Measurements from ENCODE around the gene FAR2. TPM values are rescaled to one million over a fixed set of nuclear protein-coding genes. Genes with fewer than 3 reads are reported as not detected.

FAR2 gene
- total RNA-seq, 4 donors from 2014 or later = 0.38 to 8.2 (median 2.6) TPM

GRCh38 chr12:29269706-29270408 lies 120.8 kb downstream of the FAR2 start:
- TF ChIP-seq CTCF (IDR thresholded peaks at IDR 0.05) (no peak), POLR2A (IDR thresholded peaks at IDR 0.05) (no peak)
- 78 to 88% methylated on average over 5 of the region's 5 CpGs for WGBS, 2 donors
- intact Hi-C loops (cut with DNase I) = no loop called here
- peaks cover 0 to 6% (median 0%) of the 10 kb centered on the region in 3 donors for H3K36me3 ChIP-seq
- no peaks in the 10 kb centered on the region for H3K4me1 ChIP-seq
- no peak overlapping the region for H3K27ac ChIP-seq
- no peak for DNase-seq
- no peak overlapping the region for H3K4me3 ChIP-seq
- H3K27me3 ChIP-seq = no peaks in the 10 kb centered on the region
- H3K9me3 ChIP-seq = no peaks in the 10 kb centered on the region

GRCh38 chr12:29270446-29270845 lies 121.4 kb downstream of the FAR2 start:
- H3K27ac ChIP-seq = no peak overlapping the region
- intact Hi-C loops (cut with DNase I) = no loop called here
- H3K9me3 ChIP-seq = no peaks in the 10 kb centered on the region
- H3K4me3 ChIP-seq = no peak overlapping the region
- peaks cover 0 to 6% (median 0%) of the 10 kb centered on the region in 3 donors for H3K36me3 ChIP-seq
- DNase-seq = no peak
- 85 to 90% methylated on average over 4 to 5 of the region's 5 CpGs for WGBS, 2 donors
- no peaks in the 10 kb centered on the region for H3K27me3 ChIP-seq
- TF ChIP-seq CTCF (IDR thresholded peaks at IDR 0.05) (no peak), POLR2A (IDR thresholded peaks at IDR 0.05) (no peak)
- H3K4me1 ChIP-seq = no peaks in the 10 kb centered on the region

GRCh38 chr12:29273178-29273843 lies 124.2 kb downstream of the FAR2 start:
- no peak for TF ChIP-seq POLR2A (IDR thresholded peaks at IDR 0.05)
- TF ChIP-seq CTCF (IDR thresholded peaks at IDR 0.05) = no peak
- H3K36me3 ChIP-seq = peaks cover 0 to 6% (median 0%) of the 10 kb centered on the region in 3 donors
- WGBS, 2 donors = 100% methylated on average over 1 of the region's 7 CpGs
- H3K9me3 ChIP-seq = no peaks in the 10 kb centered on the region
- H3K4me3 ChIP-seq = no peak overlapping the region
- intact Hi-C loops (cut with DNase I) = no loop called here
- H3K27ac ChIP-seq = no peak overlapping the region
- no peak for DNase-seq
- H3K27me3 ChIP-seq = no peaks in the 10 kb centered on the region
- no peaks in the 10 kb centered on the region for H3K4me1 ChIP-seq

- intact Hi-C loops (cut with DNase I) = no loop called here
- 88 to 94% methylated on average over 3 of the region's 3 CpGs for WGBS, 2 donors
- DNase-seq = no peak
- no peaks in the 10 kb centered on the region for H3K27me3 ChIP-seq
- H3K4me1 ChIP-seq = no peaks in the 10 kb centered on the region
- TF ChIP-seq CTCF (IDR thresholded peaks at IDR 0.05) (no peak), POLR2A (IDR thresholded peaks at IDR 0.05) (no peak)
- no peaks in the 10 kb centered on the region for H3K9me3 ChIP-seq
- H3K4me3 ChIP-seq = no peak overlapping the region
- peaks cover 0 to 6% (median 0%) of the 10 kb centered on the region in 3 donors for H3K36me3 ChIP-seq
- H3K27ac ChIP-seq = no peak overlapping the region
These were observed 126.8 kb downstream of the FAR2 start for GRCh38 chr12:29275834-29276233.

- WGBS, 2 donors = 82 to 92% methylated on average over 3 to 4 of the region's 4 CpGs
- no peaks in the 10 kb centered on the region for H3K27me3 ChIP-seq
- no peak for DNase-seq
- peaks cover 0 to 6% (median 0%) of the 10 kb centered on the region in 3 donors for H3K36me3 ChIP-seq
- intact Hi-C loops (cut with DNase I) = no loop called here
- H3K4me3 ChIP-seq = no peak overlapping the region
- H3K27ac ChIP-seq = no peak overlapping the region
- H3K4me1 ChIP-seq = no peaks in the 10 kb centered on the region
- TF ChIP-seq CTCF (IDR thresholded peaks at IDR 0.05) = no peak
- no peaks in the 10 kb centered on the region for H3K9me3 ChIP-seq
These were observed 128.2 kb downstream of the FAR2 start for GRCh38 chr12:29277231-29277630.
